Fibroblast of mammary gland (primary cell): ENCODE measurements around the gene NUDT7.

Experiments
- DNase-seq: peaks from one replicate; pipeline ENCODE4 v3.0.0-alpha.2; 2010; ENCODE audit warnings: low read depth
- H3K4me3 ChIP-seq: 2 replicates; pipeline ENCODE4 v1.5.1; 2011; ENCODE audit warnings: low read depth, mild to moderate bottlenecking, low read length, moderate library complexity; ENCODE audit not compliant: control insufficient read depth
- CTCF ChIP-seq: conservative IDR thresholded peaks from 2 replicates; pipeline ENCODE4 v1.5.1; 2011; ENCODE audit warnings: low read depth, low read length, inconsistent platforms; ENCODE audit not compliant: control insufficient read depth, insufficient read depth

The NUDT7 gene

GRCh38 chr16:77680496-77680895 lies 41.8 kb upstream of the NUDT7 start:
- no peak overlapping the region for H3K4me3 ChIP-seq
- no peak for DNase-seq
- TF ChIP-seq CTCF = no peak

GRCh38 chr16:77682586-77682985 lies 39.7 kb upstream of the NUDT7 start:
- no peak overlapping the region for H3K4me3 ChIP-seq
- TF ChIP-seq CTCF = no peak
- DNase-seq = no peak

GRCh38 chr16:77683397-77684180 lies 38.7 kb upstream of the NUDT7 start:
- H3K4me3 ChIP-seq = no peak overlapping the region
- DNase-seq = no peak
- TF ChIP-seq CTCF = no peak

GRCh38 chr16:77684181-77684526 lies 38.2 kb upstream of the NUDT7 start:
- no peak for TF ChIP-seq CTCF
- DNase-seq = no peak
- H3K4me3 ChIP-seq = no peak overlapping the region

GRCh38 chr16:77686385-77686784 lies 35.9 kb upstream of the NUDT7 start:
- no peak for DNase-seq
- no peak overlapping the region for H3K4me3 ChIP-seq
- TF ChIP-seq CTCF = no peak

- H3K4me3 ChIP-seq = no peak overlapping the region
- TF ChIP-seq CTCF = no peak
- no peak for DNase-seq
Measured at GRCh38 chr16:77689971-77690370, 32.3 kb upstream of the NUDT7 start.

- no peak for DNase-seq
- no peak for TF ChIP-seq CTCF
- H3K4me3 ChIP-seq = no peak overlapping the region
Measured at GRCh38 chr16:77690416-77690815, 31.9 kb upstream of the NUDT7 start.
